Body of pancreas (tissue), 4 donors: ENCODE data around the gene ANKRD33B.

ENCODE experiments used
- CTCF ChIP-seq, 7 experiments: fragments of 450-650 bp in 4 of 7; fragments of 200-600 bp in 3 of 7; sonication (generic) in 3 of 7; IDR thresholded peaks; one replicate each; pipeline ENCODE4 v1.5.1; 2016 to 2019; ENCODE audit warnings: antibody characterized with exemption in 7 of 7
- POLR2A ChIP-seq, 3 donors: fragments of 450-650 bp; IDR thresholded peaks; one replicate each; pipeline ENCODE4 v1.6.1; 2016; ENCODE audit warnings: antibody characterized with exemption in 3 of 3, mild to moderate bottlenecking in 2 of 3

GRCh38 chr5:10702911-10703491 lies 139.1 kb downstream of the ANKRD33B start:
- TF ChIP-seq CTCF (IDR thresholded peaks at IDR 0.05) = no peak
- no peak for TF ChIP-seq POLR2A (IDR thresholded peaks at IDR 0.05)
